H9 (cell line): ENCODE data around the gene ULK2. TPM values are rescaled to one million over a fixed set of nuclear protein-coding genes. Genes with fewer than 3 reads are reported as not detected.

Experiments used
- DNase-seq: peaks from one replicate; pipeline ENCODE4 v3.0.0-alpha.2; 2017
- H2AFZ ChIP-seq: one replicate; pipeline ENCODE4 v1.6.1; 2013; ENCODE audit warnings: mild to moderate bottlenecking, low read length, control low read depth, moderate library complexity
- H2AK5ac ChIP-seq: 2 replicates; pipeline ENCODE4 v1.6.1; 2013; ENCODE audit warnings: low read length, control low read depth, mixed read lengths; ENCODE audit not compliant: insufficient read length
- H2BK120ac ChIP-seq: one replicate; pipeline ENCODE4 v1.6.1; 2013; ENCODE audit warnings: low read depth, mild to moderate bottlenecking, low read length, control low read depth, inconsistent platforms; ENCODE audit not compliant: poor library complexity, severe bottlenecking
- H2BK12ac ChIP-seq: 2 replicates; pipeline ENCODE4 v1.6.1; 2013; ENCODE audit warnings: low read length, control low read depth, mixed read lengths, low read depth; ENCODE audit not compliant: insufficient read length
- H2BK15ac ChIP-seq: 2 replicates; pipeline ENCODE4 v1.6.1; 2013; ENCODE audit warnings: low read depth, low read length, control low read depth
- H2BK20ac ChIP-seq: one replicate; pipeline ENCODE4 v1.6.1; 2013; ENCODE audit warnings: low read depth, mild to moderate bottlenecking, low read length, control low read depth, inconsistent platforms; ENCODE audit not compliant: poor library complexity, severe bottlenecking
- H2BK5ac ChIP-seq: 2 replicates; pipeline ENCODE4 v1.6.1; 2013; ENCODE audit warnings: low read length, control low read depth, mixed read lengths; ENCODE audit not compliant: insufficient read length
- H3K14ac ChIP-seq: 2 replicates; pipeline ENCODE4 v1.6.1; 2013; ENCODE audit warnings: low read length, control low read depth; ENCODE audit not compliant: insufficient read depth
- H3K18ac ChIP-seq: 2 replicates; pipeline ENCODE4 v1.6.1; 2013; ENCODE audit warnings: low read depth, mild to moderate bottlenecking, mixed read lengths, low read length, control low read depth; ENCODE audit not compliant: insufficient read length
- H3K23ac ChIP-seq: 2 replicates; pipeline ENCODE4 v1.6.1; 2013; ENCODE audit warnings: low read length, control low read depth, mixed read lengths, low read depth; ENCODE audit not compliant: insufficient read length
- H3K23me2 ChIP-seq: 2 replicates; pipeline ENCODE4 v1.6.1; 2013; ENCODE audit warnings: low read depth, mild to moderate bottlenecking, mixed read lengths, low read length, control low read depth; ENCODE audit not compliant: insufficient read length, poor library complexity, severe bottlenecking
- H3K27ac ChIP-seq: 2 replicates; pipeline ENCODE4 v1.5.1; 2013; ENCODE audit warnings: low read length, control low read depth, mixed read lengths, low read depth; ENCODE audit not compliant: insufficient read length
- H3K27me3 ChIP-seq: 2 replicates; pipeline ENCODE4 v1.6.1; 2013; ENCODE audit warnings: low read length, control low read depth, inconsistent platforms; ENCODE audit not compliant: insufficient read depth
- H3K4ac ChIP-seq: 2 replicates; pipeline ENCODE4 v1.6.1; 2013; ENCODE audit warnings: low read depth, mild to moderate bottlenecking, control low read depth, inconsistent platforms, low read length, moderate library complexity
- H3K4me1 ChIP-seq: 2 replicates; pipeline ENCODE4 v1.6.1; 2013; ENCODE audit warnings: low read length, control low read depth, inconsistent platforms; ENCODE audit not compliant: insufficient read depth
- H3K4me2 ChIP-seq: 2 replicates; pipeline ENCODE4 v1.6.1; 2013; ENCODE audit warnings: low read length, control low read depth, mixed read lengths; ENCODE audit not compliant: insufficient read length, insufficient read depth
- H3K56ac ChIP-seq: 2 replicates; pipeline ENCODE4 v1.6.1; 2013; ENCODE audit warnings: low read depth, mild to moderate bottlenecking, mixed read lengths, low read length, control low read depth; ENCODE audit not compliant: insufficient read length
- H3K79me1 ChIP-seq: 2 replicates; pipeline ENCODE4 v1.6.1; 2013; ENCODE audit warnings: low read depth, mild to moderate bottlenecking, moderate library complexity, low read length, control low read depth, inconsistent platforms; ENCODE audit not compliant: insufficient read depth, poor library complexity, severe bottlenecking
- H3K79me2 ChIP-seq: 2 replicates; pipeline ENCODE4 v1.6.1; 2013; ENCODE audit warnings: low read length, control low read depth, inconsistent platforms; ENCODE audit not compliant: insufficient read depth
- H3K9ac ChIP-seq: 2 replicates; pipeline ENCODE4 v1.6.1; 2013; ENCODE audit warnings: low read length, control low read depth, mixed read lengths; ENCODE audit not compliant: insufficient read length; ENCODE audit errors: extremely low read depth
- H3K9me3 ChIP-seq: one replicate; pipeline ENCODE4 v1.6.1; 2013; ENCODE audit warnings: low read depth, low read length, inconsistent platforms; ENCODE audit not compliant: control insufficient read depth
- H3T11ph ChIP-seq: one replicate; pipeline ENCODE4 v1.6.1; 2013; ENCODE audit warnings: mild to moderate bottlenecking, low read length, control low read depth, inconsistent platforms
- H4K20me1 ChIP-seq: one replicate; pipeline ENCODE4 v1.6.1; 2013; ENCODE audit not compliant: control insufficient read depth, insufficient read length, insufficient read depth
- H4K5ac ChIP-seq: 2 replicates; pipeline ENCODE4 v1.6.1; 2013; ENCODE audit warnings: low read depth, mild to moderate bottlenecking, mixed read lengths, low read length, control low read depth; ENCODE audit not compliant: insufficient read length
- H4K8ac ChIP-seq: replicated peaks from 2 replicates; pipeline ENCODE4 v1.6.1; 2013; ENCODE audit warnings: low read length, control low read depth, mixed read lengths, low read depth; ENCODE audit not compliant: insufficient read length
- H4K91ac ChIP-seq: 2 replicates; pipeline ENCODE4 v1.6.1; 2013; ENCODE audit warnings: low read depth, mild to moderate bottlenecking, moderate library complexity, mixed read lengths, low read length, control low read depth; ENCODE audit not compliant: insufficient read length
- H3K27ac Mint-ChIP-seq, 3 experiments: 2 replicates in 2 of 3; 3 replicates in 1 of 3; pipeline ENCODE4 v1.8.0; 2020 to 2021; ENCODE audit warnings: mixed read lengths in 3 of 3, mild to moderate bottlenecking in 1 of 3, moderate library complexity in 1 of 3
- H3K27me3 Mint-ChIP-seq: 2 replicates; pipeline ENCODE4 v1.8.0; 2021; ENCODE audit warnings: low read depth, mild to moderate bottlenecking, moderate library complexity, mixed read lengths
- H3K36me3 Mint-ChIP-seq, 3 experiments: 2 replicates in 2 of 3; 3 replicates in 1 of 3; pipeline ENCODE4 v1.8.0; 2020 to 2021; ENCODE audit warnings: low read depth in 3 of 3, mixed read lengths in 3 of 3; ENCODE audit not compliant: insufficient read depth in 1 of 3
- H3K4me1 Mint-ChIP-seq, 2 experiments: 2 replicates each; pipeline ENCODE4 v1.8.0; 2020; ENCODE audit warnings: mixed read lengths in 2 of 2
- H3K4me3 Mint-ChIP-seq, 2 experiments: 2 replicates in 1 of 2; 3 replicates in 1 of 2; pipeline ENCODE4 v1.8.0; 2020 to 2021; ENCODE audit warnings: mild to moderate bottlenecking in 2 of 2, mixed read lengths in 2 of 2, moderate library complexity in 1 of 2
- H3K9me3 Mint-ChIP-seq, 2 experiments: 2 replicates in 1 of 2; 3 replicates in 1 of 2; pipeline ENCODE4 v1.8.0; 2020; ENCODE audit warnings: mild to moderate bottlenecking in 2 of 2, mixed read lengths in 2 of 2, moderate library complexity in 1 of 2
- CTCF ChIP-seq: fragments of 200-600 bp; sonication (generic); conservative IDR thresholded peaks from 3 replicates; pipeline ENCODE4 v1.8.0; 2021; ENCODE audit warnings: antibody characterized with exemption, mild to moderate bottlenecking
- WGBS: extraction: QIAGEN DNeasy Blood & Tissue Kit; methylation state at CpG from one replicate; pipeline ENCODE4 v1.1.7; 2013; ENCODE audit warnings: missing lambda C conversion rate, low lambda C conversion rate, mixed read lengths; ENCODE audit not compliant: insufficient read length; ENCODE audit errors: extremely low coverage; 5-methylcytosine and 5-hydroxymethylcytosine counted together
- total RNA-seq: library from RNA; stranded (reverse); gene quantifications from 2 replicates; pipeline ENCODE4 v1.2.1, GENCODE V29; 2021

ULK2 gene
- total RNA-seq, 1 experiment from 2014 or later, result 11.5 TPM

DNA sequence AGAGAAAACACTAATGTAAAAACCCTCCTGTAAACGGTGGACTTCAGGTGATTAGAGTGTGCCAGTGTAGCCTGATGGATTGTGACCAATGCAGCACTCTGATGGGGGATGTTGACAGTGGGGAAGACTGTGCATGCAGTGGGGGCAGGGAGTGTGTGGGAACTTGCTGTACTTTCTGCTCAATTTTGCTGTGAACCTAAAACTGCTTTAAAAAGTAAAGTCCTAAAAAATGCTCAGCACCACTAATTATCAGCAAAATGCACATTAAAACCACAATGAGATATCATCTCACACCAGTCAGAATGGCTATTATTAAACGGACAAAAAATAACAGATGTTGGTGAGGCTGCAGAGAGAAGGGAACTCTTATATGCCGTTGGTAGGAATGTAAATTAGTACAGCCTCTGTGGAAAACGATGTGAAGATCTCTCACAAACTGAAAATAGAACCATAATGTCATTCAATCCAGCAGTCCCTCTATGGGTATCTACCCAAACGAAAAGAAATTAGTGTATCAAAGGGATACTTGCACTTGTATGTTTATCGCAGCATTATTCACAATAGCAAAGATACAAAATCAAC lies 9.7 kb upstream of the ULK2 start:
- no peak for TF ChIP-seq CTCF
- no peak overlapping the region for H3K56ac ChIP-seq
- no peak overlapping the region for H3T11ph ChIP-seq
- no peaks in the 10 kb centered on the region for H3K9me3 Mint-ChIP-seq
- H3K27ac ChIP-seq, result no peak overlapping the region
- H3K79me1 ChIP-seq, result no peaks in the 10 kb centered on the region
- H4K20me1 ChIP-seq, result no peaks in the 10 kb centered on the region
- no peak overlapping the region for H3K14ac ChIP-seq
- H2BK120ac ChIP-seq, result no peak overlapping the region
- WGBS, result no CpG with 5 or more reads among the region's 6 CpGs
- H3K4me2 ChIP-seq, result no peak overlapping the region
- peaks cover 3% of the 10 kb centered on the region for H3K27me3 Mint-ChIP-seq
- H3K23me2 ChIP-seq, result no peaks in the 10 kb centered on the region
- no peak overlapping the region for H3K4me3 Mint-ChIP-seq
- no peak overlapping the region for H2AFZ ChIP-seq
- H3K18ac ChIP-seq, result no peak overlapping the region
- no peak overlapping the region for H4K91ac ChIP-seq
- no peaks in the 10 kb centered on the region for H3K4me1 Mint-ChIP-seq
- H3K23ac ChIP-seq, result no peak overlapping the region
- H2BK5ac ChIP-seq, result no peak overlapping the region
- H3K79me2 ChIP-seq, result no peaks in the 10 kb centered on the region
- no peak overlapping the region for H2BK12ac ChIP-seq
- no peaks in the 10 kb centered on the region for H3K27me3 ChIP-seq
- no peaks in the 10 kb centered on the region; a peak in 1 of 7 replicates for H3K36me3 Mint-ChIP-seq
- H2BK15ac ChIP-seq, result no peak overlapping the region
- no peak overlapping the region for H2AK5ac ChIP-seq
- H3K4ac ChIP-seq, result no peak overlapping the region
- no peak overlapping the region for H4K5ac ChIP-seq
- no peak overlapping the region for H2BK20ac ChIP-seq
- H4K8ac ChIP-seq, result no peak overlapping the region
- no peak for DNase-seq
- no peak overlapping the region for H3K9ac ChIP-seq
- no peaks in the 10 kb centered on the region for H3K4me1 ChIP-seq
- H3K9me3 ChIP-seq, result no peaks in the 10 kb centered on the region
- H3K27ac Mint-ChIP-seq, result no peak overlapping the region
